G401.6 (cell line): ENCODE measurements around the gene DNAH6.
A peak's percentile ranks its signal among the peaks of the same experiment; 100 is the strongest.
"Not testable (repeated sequence)": the region's sequence is repeated elsewhere in the genome, so short reads cannot be mapped to it uniquely, and the experiment has no call there.

Experiments
- FAIRE-seq: peaks from 2 replicates; lab custom pipeline; 2012; peaks lifted over from hg19 to GRCh38; lab: Jason Lieb, UNC

DNAH6 gene, protein sequence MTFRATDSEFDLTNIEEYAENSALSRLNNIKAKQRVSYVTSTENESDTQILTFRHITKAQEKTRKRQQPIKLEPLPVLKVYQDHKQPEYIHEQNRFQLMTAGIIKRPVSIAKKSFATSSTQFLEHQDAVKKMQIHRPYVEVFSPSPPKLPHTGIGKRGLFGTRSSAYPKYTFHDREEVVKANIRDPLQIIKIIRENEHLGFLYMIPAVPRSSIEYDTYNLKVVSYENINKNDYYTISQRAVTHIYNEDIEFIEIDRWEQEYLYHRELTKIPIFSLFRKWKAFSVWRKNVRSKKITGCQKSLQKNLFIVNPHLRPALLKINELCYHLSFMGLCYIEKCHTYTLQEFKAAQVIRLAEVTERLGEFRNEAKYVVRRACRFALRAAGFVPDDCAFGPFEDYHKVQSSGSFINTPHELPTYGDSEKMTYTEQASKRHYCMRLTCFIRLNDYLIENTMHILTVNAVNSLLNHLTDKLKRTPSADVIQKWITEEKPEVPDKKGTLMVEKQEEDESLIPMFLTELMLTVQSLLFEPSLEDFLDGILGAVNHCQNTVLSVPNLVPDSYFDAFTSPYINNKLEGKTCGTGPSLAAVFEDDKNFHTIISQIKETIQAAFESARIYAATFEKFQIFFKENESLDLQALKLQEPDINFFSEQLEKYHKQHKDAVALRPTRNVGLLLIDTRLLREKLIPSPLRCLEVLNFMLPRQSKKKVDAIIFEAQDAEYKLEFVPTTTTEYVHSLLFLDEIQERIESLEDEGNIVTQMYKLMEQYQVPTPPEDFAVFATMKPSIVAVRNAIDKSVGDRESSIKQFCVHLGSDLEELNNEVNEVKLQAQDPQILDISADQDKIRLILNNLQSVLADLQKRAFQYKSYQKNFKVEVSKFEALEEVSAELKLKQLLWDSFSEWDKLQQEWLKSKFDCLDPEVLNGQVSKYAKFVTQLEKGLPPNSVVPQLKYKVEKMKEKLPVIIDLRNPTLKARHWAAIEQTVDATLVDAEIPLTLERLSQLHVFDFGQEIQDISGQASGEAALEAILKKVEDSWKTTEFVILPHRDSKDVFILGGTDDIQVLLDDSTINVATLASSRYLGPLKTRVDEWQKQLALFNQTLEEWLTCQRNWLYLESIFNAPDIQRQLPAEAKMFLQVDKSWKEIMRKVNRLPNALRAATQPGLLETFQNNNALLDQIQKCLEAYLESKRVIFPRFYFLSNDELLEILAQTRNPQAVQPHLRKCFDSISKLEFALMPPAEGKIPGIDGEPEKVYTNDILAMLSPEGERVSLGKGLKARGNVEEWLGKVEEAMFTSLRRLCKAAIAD (N-terminal part only)

DNA sequence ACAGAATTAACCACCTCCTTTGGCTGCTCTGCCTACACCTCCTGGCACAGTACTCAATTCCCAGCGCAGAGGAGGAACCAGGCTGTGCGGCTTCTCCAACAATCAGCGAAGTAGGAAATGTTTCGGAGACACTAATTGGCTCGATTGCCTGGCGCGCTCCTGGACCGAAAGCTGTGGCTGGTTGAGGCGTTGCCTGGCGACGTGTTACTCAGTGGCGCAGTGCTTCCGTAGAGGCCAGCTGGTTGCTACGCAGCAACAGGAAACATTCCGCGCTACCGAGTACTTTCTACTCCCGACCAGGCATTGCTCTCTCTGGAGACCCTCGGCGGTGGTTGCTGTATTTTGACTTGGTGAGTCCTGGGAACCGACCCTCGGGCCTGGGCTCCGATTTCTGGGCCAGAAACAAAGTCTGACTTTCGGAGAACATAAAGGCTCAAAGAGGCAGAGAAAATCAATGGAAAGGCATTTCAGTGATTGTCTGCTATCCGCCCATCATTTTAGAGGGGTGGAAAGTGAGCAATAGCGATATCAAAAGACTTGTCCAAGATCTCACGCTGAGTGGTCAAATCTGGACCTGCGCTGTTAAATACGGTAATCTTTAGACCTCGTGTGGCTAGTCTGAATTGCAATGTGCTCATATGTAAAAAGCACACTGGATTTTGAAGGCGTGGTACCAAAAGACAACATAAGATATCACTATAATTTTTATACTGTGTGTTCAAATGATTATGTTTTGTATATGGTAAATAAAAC lies at the start of gene DNAH6:
Gene DNAH6 (plus strand): TSS at position 265 of the 753 bp plus-strand sequence. CDS start 1,329 bp downstream, outside the sequence.
- no peak for FAIRE-seq

DNA sequence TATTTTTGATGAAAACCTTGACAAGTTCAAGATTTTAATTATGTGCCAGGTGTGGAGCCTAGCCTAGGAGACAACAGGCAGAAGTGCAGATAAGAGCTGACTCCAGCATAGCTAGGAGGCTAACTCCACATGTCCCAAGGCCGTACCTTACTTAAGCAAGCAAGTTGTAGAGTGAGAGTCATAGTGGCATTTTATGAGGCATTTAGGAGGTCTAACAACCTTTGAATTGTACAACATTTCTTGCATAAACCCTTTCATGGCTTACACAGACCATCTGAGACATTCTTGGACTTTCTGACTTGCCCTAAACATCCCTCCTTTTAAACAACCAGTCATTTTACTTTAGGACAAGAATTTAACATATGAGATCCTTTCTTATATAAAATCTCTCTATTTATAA lies 48.9 kb upstream of the DNAH6 start:
- no peak for FAIRE-seq

GRCh38 chr2:84472423-84472822 lies 43.9 kb upstream of the DNAH6 start:
- FAIRE-seq, result not testable (repeated sequence)

DNA sequence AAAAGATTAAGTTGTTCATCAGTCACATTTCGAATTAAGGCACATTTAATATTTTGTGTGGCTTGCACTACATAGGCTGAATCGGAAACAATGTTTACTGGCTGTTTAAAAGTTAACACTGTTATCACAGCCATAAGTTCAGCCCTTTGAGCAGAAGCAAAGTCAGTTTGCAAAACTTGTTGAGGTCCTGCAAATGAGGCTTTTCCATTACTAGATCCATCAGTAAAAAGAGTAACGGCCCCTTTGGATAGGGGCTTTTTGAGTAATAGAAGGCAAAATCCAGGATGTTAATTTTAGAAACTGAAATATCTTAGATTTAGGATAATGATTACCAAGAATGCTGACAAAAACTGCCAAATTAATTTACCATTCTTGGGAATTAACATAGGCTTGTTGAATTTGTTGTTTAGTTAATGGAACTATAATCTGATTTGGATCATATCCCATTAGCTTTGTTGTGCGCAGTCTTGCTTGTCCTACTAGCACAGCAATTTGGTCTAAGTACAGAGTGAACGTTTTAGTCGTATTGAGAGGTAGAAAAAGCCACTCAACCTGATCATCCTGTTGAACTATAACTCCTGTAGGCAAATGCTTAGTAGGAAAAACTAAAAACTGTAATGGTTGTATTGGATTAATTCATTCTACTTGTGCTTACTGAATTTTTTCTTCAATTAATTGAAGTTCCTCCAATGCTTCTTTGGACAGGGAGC lies 43.3 kb upstream of the DNAH6 start:
- FAIRE-seq, result no peak

DNA sequence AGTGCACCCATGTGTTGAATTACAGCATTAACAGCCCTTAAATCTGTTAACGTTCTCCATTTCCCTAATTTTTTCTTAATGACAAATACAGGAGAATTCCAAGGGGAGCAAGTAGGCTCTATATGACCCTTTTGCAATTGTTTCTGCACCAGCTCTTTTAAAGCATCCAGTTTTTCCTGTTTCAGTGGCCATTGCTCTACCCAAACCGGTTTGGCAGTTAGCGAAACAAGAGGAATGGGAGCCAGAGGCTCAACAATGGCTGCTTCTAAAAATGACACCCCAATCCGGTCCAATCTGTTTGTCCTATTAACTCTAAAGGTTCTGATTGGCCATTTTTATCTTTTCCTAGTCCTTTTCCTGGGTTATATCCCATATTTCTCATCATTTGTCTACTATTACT lies 42.1 kb upstream of the DNAH6 start:
- FAIRE-seq, result no peak

- FAIRE-seq, result no peak
These were observed 38.4 kb upstream of the DNAH6 start for GRCh38 chr2:84477886-84478285.

DNA sequence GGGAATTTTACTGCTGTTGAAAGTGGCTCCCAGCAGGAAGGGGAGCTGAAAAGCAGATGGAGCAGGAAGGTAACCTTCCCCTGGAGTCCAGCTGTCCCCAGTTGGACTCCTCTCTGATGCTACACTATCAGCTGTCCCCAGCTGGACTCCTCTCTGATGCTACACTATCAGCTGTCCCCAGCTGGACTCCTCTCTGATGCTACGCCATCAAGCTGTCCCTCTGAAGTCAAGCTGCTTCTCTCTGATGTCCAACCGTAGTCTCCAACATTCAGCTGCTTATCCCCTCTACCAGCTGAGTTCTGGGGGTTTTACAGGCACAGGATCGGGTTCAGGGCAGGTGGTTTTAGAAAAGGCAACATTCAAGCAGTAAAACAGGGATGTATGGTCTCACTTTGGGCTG lies 37.4 kb upstream of the DNAH6 start:
- no peak for FAIRE-seq

GRCh38 chr2:84481702-84482101 lies 34.6 kb upstream of the DNAH6 start:
- no peak for FAIRE-seq

GRCh38 chr2:84482603-84483002 lies 33.7 kb upstream of the DNAH6 start:
- no peak for FAIRE-seq

- no peak for FAIRE-seq
These were observed 33.0 kb upstream of the DNAH6 start for GRCh38 chr2:84483320-84483719.

DNA sequence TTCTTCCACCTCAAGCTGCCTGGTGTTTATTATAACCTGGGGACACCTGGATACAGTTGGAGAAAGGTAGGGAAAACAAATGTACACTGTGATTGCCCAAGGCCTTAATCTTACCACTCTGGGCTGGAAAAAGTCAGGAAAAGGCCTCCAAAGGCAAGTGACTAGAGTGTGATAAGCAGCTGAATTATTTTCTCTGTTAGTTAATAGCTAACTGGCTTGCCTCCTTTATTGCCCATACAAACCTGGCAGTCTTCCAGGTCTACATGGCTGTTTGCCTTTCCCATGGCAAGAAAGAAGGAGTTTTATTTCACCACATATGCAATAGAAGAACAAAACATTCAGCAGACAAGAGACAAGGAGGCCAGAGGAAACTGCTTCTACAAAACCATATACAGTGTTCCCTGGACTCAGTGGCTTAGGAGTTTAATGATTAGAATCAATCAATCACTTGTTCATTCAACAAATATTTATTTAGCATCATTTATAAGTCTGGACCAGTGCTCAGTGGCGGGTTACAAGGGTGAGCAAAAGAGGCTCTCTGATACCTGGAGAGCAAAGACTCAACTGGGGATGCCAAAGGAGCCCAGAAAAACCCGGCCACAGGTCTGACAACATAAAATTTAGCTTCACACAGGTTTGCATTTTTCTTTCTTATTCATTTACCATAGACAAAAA lies 29.7 kb upstream of the DNAH6 start:
- no peak for FAIRE-seq

GRCh38 chr2:84487298-84487996 lies 28.9 kb upstream of the DNAH6 start:
- no peak for FAIRE-seq

- FAIRE-seq, result no peak
These were observed 25.0 kb upstream of the DNAH6 start for GRCh38 chr2:84491256-84491655.

DNA sequence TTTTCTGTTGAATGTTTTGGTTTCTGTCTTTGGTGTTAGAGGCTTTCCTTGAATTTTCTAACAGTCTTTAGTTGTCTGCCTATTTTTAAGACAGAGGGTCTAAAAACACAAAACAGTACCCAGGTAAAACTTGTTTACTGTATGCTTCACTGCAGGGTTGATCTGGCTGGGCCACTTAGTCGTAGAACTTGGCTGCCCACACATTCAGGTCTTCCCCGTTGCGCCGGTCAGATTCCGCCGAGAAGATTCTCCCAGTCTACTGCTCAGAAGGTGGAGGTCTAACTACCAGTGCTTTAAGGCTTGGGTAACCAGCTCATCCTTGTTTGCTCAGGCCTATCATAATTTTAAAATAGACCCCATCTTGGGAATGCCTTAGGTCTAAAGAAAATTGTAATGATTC lies 24.6 kb upstream of the DNAH6 start:
- FAIRE-seq, result no peak

GRCh38 chr2:84492571-84492970 lies 23.7 kb upstream of the DNAH6 start:
- no peak for FAIRE-seq

DNA sequence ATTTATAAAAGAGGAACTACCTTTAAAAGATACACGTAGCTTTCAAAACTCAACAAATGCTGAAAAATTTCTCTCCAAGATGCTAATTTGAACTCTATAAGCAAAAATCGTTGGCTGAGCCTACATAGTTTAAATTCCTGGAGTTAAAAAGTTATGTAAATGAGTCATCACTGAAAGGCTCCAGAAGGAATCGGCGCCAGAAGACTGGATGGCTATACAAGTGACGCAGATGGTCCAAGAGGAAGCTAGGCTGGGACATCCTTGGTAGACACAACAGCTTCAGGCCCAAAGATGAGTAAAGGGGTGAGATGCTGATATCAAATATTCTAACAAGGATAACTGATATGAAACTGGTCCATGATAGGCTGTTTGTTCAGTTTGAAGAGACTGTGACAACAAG lies 22.8 kb upstream of the DNAH6 start:
- no peak for FAIRE-seq

GRCh38 chr2:84494070-84494469 lies 22.2 kb upstream of the DNAH6 start:
- FAIRE-seq, result no peak

- peak; percentile 96 for FAIRE-seq
These were observed 20.7 kb upstream of the DNAH6 start for GRCh38 chr2:84495539-84496146.

GRCh38 chr2:84496386-84496785 lies 19.9 kb upstream of the DNAH6 start:
- peak; percentile 39 for FAIRE-seq
